ENCODE results near the gene TTLL6.

TTLL6 gene

GRCh38 chr17:48722201-48722907 lies 94.7 kb downstream of the TTLL6 start, which contains the start of gene PRAC1:
Gene PRAC1, minus strand, starts transcription at chr17:48722518. Its CDS starts 126 bp downstream, at chr17:48722392.
- no peak for DNase-seq (ENCODE audit: low read depth)
- no peak within 1 kb of the TSS for H3K4me3 ChIP-seq (replicated peaks; ENCODE audit: low read depth, low read length)
- TF ChIP-seq, protein P1, sequence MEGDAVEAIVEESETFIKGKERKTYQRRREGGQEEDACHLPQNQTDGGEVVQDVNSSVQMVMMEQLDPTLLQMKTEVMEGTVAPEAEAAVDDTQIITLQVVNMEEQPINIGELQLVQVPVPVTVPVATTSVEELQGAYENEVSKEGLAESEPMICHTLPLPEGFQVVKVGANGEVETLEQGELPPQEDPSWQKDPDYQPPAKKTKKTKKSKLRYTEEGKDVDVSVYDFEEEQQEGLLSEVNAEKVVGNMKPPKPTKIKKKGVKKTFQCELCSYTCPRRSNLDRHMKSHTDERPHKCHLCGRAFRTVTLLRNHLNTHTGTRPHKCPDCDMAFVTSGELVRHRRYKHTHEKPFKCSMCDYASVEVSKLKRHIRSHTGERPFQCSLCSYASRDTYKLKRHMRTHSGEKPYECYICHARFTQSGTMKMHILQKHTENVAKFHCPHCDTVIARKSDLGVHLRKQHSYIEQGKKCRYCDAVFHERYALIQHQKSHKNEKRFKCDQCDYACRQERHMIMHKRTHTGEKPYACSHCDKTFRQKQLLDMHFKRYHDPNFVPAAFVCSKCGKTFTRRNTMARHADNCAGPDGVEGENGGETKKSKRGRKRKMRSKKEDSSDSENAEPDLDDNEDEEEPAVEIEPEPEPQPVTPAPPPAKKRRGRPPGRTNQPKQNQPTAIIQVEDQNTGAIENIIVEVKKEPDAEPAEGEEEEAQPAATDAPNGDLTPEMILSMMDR (IDR thresholded peaks at IDR 0.05; ENCODE audit: low read length, missing control alignments), result no peak

GRCh38 chr17:48721009-48721402 lies 96.0 kb downstream of the TTLL6 start:
- H3K4me3 ChIP-seq (replicated peaks; ENCODE audit: low read depth, low read length), result no peak overlapping the region
- TF ChIP-seq, protein P1 (IDR thresholded peaks at IDR 0.05; ENCODE audit: low read length, missing control alignments), result no peak
- no peak for DNase-seq (ENCODE audit: low read depth)

DNA sequence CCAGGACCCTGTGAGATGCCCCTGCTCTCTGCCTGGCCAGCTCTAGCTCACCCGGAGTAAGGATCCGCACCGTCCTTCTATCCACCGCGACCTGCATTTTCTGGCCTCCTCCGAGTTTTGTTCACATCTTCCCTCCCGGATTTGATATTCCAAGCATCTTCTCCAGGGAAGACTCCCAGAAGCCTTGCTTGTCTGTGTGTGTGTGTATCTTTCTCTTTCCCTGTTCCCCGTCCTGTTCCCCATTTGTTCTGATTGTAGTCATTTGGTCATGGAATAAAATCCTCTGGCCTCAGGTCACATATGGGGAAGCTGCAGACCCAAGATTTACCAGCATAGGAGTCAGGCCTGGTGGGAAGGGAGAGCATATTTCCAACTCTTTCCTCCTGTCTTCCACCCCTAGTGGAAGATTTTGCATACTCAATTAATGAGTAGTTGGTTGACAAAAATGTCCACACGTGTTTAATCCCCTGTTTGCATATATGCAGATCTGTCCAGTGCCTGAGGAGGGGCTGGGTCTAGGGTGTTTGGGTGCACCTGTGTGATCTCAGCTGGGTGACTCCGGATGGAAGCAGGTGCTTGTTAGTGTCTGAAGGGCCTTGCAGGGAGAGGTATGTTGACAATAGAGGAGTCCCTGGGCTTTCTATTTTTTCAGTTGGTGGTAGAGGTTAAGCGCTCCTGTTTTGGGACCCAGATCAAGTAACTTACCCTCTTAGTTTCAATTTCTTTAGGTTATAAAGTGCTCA lies 96.6 kb downstream of the TTLL6 start:
- H3K4me3 ChIP-seq (replicated peaks; ENCODE audit: low read depth, low read length), result no peak overlapping the region
- TF ChIP-seq, protein P1 (IDR thresholded peaks at IDR 0.05; ENCODE audit: low read length, missing control alignments), result no peak
- no peak for DNase-seq (ENCODE audit: low read depth)

DNA sequence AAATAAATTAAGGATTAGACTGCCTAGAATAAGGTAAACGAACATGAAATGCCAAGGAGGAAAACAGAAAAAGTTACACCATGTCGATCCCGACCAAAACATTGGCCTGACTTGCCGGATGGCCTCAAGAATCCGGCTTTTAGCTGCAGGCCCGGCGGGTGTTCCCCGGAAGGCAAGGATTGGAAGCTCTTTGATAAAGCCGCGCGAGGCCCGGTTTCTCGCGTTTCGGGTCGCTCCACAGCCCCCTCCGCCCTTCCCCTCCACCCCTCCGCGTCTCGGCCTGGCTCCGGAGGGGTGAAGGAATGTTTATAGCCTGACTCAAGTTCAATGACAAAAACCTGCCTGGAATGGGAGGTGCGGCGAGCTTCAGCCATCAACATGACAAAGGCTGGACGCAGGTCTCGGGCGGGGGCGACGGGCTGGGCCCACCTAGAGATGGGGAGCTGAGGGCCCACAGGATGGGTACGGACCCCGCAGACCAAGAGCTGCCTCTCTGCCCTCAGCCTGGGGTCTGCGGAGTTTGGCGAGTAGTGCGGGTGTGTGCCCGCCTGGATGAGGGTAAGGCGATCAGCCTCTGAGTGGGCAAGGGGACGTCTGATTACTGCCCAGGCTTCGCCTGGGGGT lies 97.3 kb downstream of the TTLL6 start:
- TF ChIP-seq, protein P1 (IDR thresholded peaks at IDR 0.05; ENCODE audit: low read length, missing control alignments), result no peak
- no peak for DNase-seq (ENCODE audit: low read depth)
- H3K4me3 ChIP-seq (replicated peaks; ENCODE audit: low read depth, low read length), result no peak overlapping the region

- DNase-seq (ENCODE audit: low read depth), result no peak
- TF ChIP-seq, protein P1 (IDR thresholded peaks at IDR 0.05; ENCODE audit: low read length, missing control alignments), result no peak
- no peak overlapping the region for H3K4me3 ChIP-seq (replicated peaks; ENCODE audit: low read depth, low read length)
These were observed 98.0 kb downstream of the TTLL6 start for GRCh38 chr17:48718761-48719641.

DNA sequence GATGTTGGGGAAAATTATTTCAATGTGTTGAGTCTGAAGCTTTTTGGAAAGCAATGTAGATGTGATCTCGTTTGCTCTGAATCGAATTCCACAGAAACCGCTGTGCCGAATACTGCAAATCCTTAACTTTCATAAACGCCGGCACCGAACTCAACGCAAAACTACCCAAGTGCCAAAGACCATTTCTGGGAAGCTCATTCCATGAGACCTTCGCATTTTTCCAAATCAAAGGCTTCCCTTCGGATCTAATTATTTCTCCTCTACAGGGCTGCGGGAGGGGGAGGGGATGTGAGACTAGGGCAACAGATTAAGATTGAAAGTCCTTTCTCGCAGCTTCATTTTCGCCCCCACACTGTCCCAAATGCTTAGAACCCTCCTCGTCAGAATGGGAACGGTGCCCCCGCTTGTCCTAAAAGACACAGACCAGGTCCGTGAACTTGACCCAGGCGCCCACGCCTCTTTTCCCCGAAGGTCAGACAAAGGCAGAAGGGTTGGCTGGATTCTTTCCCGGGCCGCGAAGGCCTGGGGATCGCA lies 98.7 kb downstream of the TTLL6 start:
- H3K4me3 ChIP-seq (replicated peaks; ENCODE audit: low read depth, low read length), result no peak overlapping the region
- no peak for DNase-seq (ENCODE audit: low read depth)
- TF ChIP-seq, protein P1 (IDR thresholded peaks at IDR 0.05; ENCODE audit: low read length, missing control alignments), result no peak
